Naive B cell (primary cell): Measurements from ENCODE around the gene PEAK1. TPM values are rescaled to one million over a fixed set of nuclear protein-coding genes. Genes with fewer than 3 reads are reported as not detected.

Source experiments
- ATAC-seq, 2 donors: fragments of 150-1000 bp; cut with Tn5 transposase; 2 replicates each; pipeline ENCODE4 v1.10.0; 2021; ENCODE audit warnings: low read depth in 2 of 2, mild to moderate bottlenecking in 2 of 2, moderate library complexity in 2 of 2
- DNase-seq: peaks from one replicate; pipeline ENCODE4 v3.0.0; 2022
- H3K27ac Mint-ChIP-seq, 6 donors: one replicate each; pipeline ENCODE4 v1.8.0; 2020 to 2022; ENCODE audit warnings: mild to moderate bottlenecking in 6 of 6, mixed read lengths in 6 of 6, moderate library complexity in 5 of 6, inconsistent platforms in 2 of 6
- H3K27me3 Mint-ChIP-seq, 3 donors: one replicate each; pipeline ENCODE4 v1.8.0; 2021 to 2022; ENCODE audit warnings: mixed read lengths in 3 of 3, mild to moderate bottlenecking in 1 of 3
- H3K36me3 Mint-ChIP-seq, 2 donors: one replicate each; pipeline ENCODE4 v1.8.0; 2020 to 2022; ENCODE audit warnings: mixed read lengths in 2 of 2, inconsistent platforms in 1 of 2, mild to moderate bottlenecking in 1 of 2
- H3K4me1 Mint-ChIP-seq, 3 donors: one replicate each; pipeline ENCODE4 v1.8.0; 2020 to 2022; ENCODE audit warnings: mixed read lengths in 3 of 3, inconsistent platforms in 1 of 3, mild to moderate bottlenecking in 1 of 3, moderate library complexity in 1 of 3
- H3K4me3 Mint-ChIP-seq, 8 donors: one replicate each; pipeline ENCODE4 v1.8.0; 2020 to 2022; ENCODE audit warnings: mild to moderate bottlenecking in 8 of 8, mixed read lengths in 8 of 8, moderate library complexity in 8 of 8, inconsistent platforms in 2 of 8
- H3K9me3 Mint-ChIP-seq, 7 donors: one replicate each; pipeline ENCODE4 v1.8.0; 2020 to 2022; ENCODE audit warnings: mixed read lengths in 7 of 7, mild to moderate bottlenecking in 5 of 7, inconsistent platforms in 2 of 7, moderate library complexity in 1 of 7
- polyA plus RNA-seq, 6 donors: library from polyadenylated mRNA; unstranded; fragments of 300-500 nt; fragmentation: Illumina TruSeq; gene quantifications; one replicate each; pipeline ENCODE4 v1.2.3, GENCODE V29; 2021; ENCODE audit warnings: low read depth in 6 of 6

The PEAK1 gene
- polyA plus RNA-seq, 6 donors from 2014 or later = 3.4 to 6.2 (median 4.2) TPM; not detected in 1

DNA sequence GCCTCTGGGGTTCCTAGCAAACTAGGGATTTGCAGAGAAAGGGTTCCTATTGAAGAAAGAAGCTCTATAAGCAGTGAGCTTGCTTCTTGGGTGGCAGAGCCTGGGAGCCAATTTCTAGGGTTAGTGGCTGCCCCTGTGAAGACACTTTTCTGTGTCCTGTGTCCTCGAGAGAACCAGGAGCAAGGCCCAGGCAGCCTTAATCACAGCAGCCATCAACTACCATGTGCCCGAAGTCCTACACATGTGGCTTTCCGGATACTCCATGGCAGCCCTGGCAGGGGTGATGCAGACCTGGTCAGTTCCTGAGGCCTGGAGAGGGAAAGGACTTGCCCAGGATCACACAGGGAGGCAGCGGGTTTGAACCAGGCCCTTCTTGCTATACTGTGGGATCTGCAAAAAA is 321.3 kb downstream of the PEAK1 start:
- Mint-ChIP-seq H3K36me3 (no peaks in the 10 kb centered on the region), H3K4me1 (peaks cover 13 to 17% (median 14%) of the 10 kb centered on the region in 3 donors), H3K9me3 (no peaks in the 10 kb centered on the region), H3K4me3 (peak overlapping the region in 1 of 8 donors; percentile 15), H3K27ac (peak overlapping the region in 2 of 6 donors; percentile 33 to 71), H3K27me3 (peaks cover 0 to 5% (median 0%) of the 10 kb centered on the region in 3 donors)
- DNase-seq (no peak), ATAC-seq (no peak)

DNA sequence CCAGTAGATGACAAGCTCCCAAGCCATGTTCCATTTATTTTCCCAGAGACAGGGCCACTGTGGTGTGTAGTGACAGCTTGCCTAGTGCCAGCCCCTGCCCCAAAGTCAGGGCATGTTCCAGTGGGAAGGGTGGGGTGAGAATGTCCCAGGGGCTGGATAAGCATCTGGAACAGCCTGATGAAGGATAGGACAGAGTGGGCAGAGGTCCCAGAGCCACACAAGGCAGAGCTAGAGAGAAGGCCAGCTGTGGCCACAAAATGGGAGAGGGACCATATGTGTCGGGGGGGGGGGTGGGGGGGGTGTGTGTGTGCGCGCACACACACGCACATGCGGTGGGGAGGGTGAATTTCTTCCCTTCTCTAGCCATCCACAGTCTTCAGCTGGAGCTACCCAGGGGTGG is 322.0 kb downstream of the PEAK1 start:
- Mint-ChIP-seq H3K9me3 (no peaks in the 10 kb centered on the region), H3K4me1 (peaks cover 13 to 17% (median 14%) of the 10 kb centered on the region in 3 donors), H3K4me3 (no peak overlapping the region), H3K36me3 (no peaks in the 10 kb centered on the region), H3K27ac (no peak overlapping the region), H3K27me3 (peaks cover 0 to 5% (median 0%) of the 10 kb centered on the region in 3 donors)
- DNase-seq (no peak), ATAC-seq (no peak)

DNA sequence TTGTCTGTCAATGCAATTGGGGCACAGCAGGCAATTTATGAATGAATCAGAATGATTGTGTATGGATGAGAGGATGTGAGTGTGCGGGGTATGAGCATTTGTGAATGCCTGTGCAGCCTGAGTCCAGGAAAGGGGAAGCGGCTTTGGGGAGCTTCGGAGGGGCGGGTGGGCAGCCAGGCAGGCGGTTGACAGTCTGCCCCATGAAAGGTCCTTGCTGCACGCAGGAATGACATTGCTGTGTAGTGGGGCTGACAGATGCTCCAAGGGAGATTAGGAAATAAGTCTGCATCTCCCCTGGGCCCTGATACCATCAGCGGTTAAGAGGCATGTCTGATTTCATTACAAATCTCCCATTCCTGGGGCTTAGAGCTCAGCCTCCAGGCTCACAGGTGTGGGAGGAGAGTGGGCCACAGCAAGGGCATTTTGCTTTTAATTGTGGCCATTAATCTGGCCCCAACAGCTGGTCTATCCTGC is 322.6 kb downstream of the PEAK1 start:
- no peak for ATAC-seq
- Mint-ChIP-seq H3K4me3 (peak overlapping the region in 1 of 8 donors; percentile 20), H3K27me3 (peaks cover 0 to 5% (median 0%) of the 10 kb centered on the region in 3 donors), H3K4me1 (peaks cover 13 to 17% (median 14%) of the 10 kb centered on the region in 3 donors), H3K36me3 (no peaks in the 10 kb centered on the region), H3K9me3 (no peaks in the 10 kb centered on the region), H3K27ac (no peak overlapping the region)
- no peak for DNase-seq

DNA sequence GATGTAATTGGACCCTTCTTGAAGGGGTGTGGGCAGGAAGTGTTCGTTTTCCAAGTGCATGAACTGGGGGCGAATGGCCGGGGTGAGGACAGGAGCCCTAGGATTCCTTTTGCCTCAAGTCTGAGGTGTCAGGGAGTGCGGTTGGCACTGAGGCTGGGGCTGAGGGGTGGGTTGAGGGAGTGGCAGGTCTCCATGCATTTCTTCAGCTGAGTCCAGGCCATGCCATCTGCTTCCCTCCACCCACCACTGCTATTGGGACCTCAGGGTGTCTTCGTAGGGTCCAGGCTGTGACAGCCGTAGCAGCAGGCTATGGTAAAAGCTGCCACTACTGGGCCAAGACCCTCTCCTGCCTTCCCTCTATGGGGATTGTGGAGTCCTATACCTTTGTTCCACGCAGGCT is 323.4 kb downstream of the PEAK1 start:
- peaks cover 0 to 5% (median 0%) of the 10 kb centered on the region in 3 donors for H3K27me3 Mint-ChIP-seq
- DNase-seq (no peak), ATAC-seq (no peak)
- no peak overlapping the region for H3K4me3 Mint-ChIP-seq
- H3K27ac Mint-ChIP-seq = no peak overlapping the region
- no peaks in the 10 kb centered on the region for H3K36me3 Mint-ChIP-seq
- no peaks in the 10 kb centered on the region for H3K9me3 Mint-ChIP-seq
- H3K4me1 Mint-ChIP-seq = peaks cover 13 to 17% (median 14%) of the 10 kb centered on the region in 3 donors

DNA sequence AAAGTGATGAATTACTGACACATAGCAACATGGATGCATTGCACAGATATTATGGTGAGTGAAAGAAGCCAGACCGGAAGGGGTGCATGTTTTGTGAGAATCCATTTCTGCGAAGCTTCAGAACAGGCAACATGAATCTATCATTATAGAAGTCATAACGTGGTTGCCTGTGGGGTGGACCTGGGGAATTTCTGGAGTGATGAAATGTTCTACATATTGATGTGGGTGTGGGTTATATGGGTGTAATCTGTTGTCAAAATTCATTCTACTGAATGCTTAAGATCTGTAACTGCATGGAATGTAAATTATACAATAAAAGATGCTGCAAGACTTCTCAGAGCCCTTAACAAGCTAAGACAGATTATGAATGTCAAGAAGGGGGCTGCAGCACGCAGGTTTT is 323.8 kb downstream of the PEAK1 start:
- H3K4me1 Mint-ChIP-seq = peaks cover 13 to 15% (median 14%) of the 10 kb centered on the region in 3 donors
- ATAC-seq (no peak), DNase-seq (no peak)
- H3K4me3 Mint-ChIP-seq = no peak overlapping the region
- peaks cover 0 to 5% (median 0%) of the 10 kb centered on the region in 3 donors for H3K27me3 Mint-ChIP-seq
- no peaks in the 10 kb centered on the region for H3K36me3 Mint-ChIP-seq
- no peak overlapping the region for H3K27ac Mint-ChIP-seq
- no peaks in the 10 kb centered on the region for H3K9me3 Mint-ChIP-seq

DNA sequence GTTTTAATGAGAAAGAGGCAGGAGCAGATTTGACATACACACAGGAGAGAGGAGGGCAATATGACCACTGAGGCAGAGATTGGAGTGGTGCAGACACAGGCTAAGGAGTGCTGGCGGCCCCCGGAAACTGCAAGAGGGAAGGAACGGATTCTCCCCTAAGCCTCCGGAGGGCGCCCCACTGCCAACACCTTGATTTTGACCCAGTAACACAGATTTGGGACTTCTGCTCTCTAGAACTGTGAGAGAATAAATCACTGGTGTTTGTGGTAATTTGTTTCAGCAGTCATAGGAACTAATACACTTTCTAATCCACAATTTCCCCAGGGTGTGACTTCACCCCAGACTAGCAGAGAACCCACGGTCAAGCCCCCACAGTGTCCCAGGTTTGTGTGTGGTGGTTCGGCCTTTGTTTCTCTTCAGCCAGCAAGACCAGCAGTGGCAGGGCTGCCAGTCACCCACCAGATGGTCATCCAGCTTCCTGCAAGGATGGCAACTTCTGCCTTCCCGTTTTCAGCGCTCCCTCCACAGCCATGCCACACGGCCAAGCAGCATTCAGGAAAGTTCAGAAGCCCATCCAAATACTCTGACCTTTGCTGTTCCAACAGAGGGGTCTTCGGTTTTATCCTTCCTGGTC is 325.4 kb downstream of the PEAK1 start:
- no peak overlapping the region for H3K4me3 Mint-ChIP-seq

DNA sequence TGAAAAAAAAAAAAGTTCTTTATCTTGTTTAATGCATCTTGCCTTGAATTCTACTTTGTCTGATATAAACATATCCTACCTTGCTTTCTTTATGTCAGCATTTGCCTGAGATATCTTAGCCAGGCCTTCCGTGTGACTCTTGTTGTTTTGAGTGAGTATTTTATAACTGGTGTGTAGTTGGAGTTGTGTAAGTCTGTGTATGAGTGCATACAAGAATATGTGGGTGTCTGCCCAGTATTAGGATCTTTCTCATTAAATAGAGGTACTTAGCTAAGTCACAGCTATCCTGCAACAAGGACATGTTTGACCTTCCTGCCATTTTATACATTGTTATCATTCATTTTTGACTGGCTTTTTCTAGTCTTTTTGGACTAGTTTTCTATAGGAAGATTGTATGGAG is 326.5 kb downstream of the PEAK1 start:
- H3K4me1 Mint-ChIP-seq = peaks cover 0 to 4% (median 3%) of the 10 kb centered on the region in 3 donors
- H3K36me3 Mint-ChIP-seq = no peaks in the 10 kb centered on the region
- peaks cover 0 to 2% (median 0%) of the 10 kb centered on the region in 7 donors for H3K9me3 Mint-ChIP-seq
- no peak overlapping the region for H3K4me3 Mint-ChIP-seq
- DNase-seq = no peak
- H3K27ac Mint-ChIP-seq = no peak overlapping the region
- H3K27me3 Mint-ChIP-seq = peaks cover 0 to 5% (median 0%) of the 10 kb centered on the region in 3 donors
- no peak for ATAC-seq

More for the DNA sequence above, 325.4 kb downstream of the PEAK1 start:
- H3K36me3 Mint-ChIP-seq = no peaks in the 10 kb centered on the region
- H3K27me3 Mint-ChIP-seq = peaks cover 0 to 5% (median 0%) of the 10 kb centered on the region in 3 donors
- H3K27ac Mint-ChIP-seq = no peak overlapping the region
- no peak for ATAC-seq
- peaks cover 3 to 6% (median 5%) of the 10 kb centered on the region in 3 donors for H3K4me1 Mint-ChIP-seq
- no peak for DNase-seq
- H3K9me3 Mint-ChIP-seq = peaks cover 0 to 2% (median 0%) of the 10 kb centered on the region in 7 donors

DNA sequence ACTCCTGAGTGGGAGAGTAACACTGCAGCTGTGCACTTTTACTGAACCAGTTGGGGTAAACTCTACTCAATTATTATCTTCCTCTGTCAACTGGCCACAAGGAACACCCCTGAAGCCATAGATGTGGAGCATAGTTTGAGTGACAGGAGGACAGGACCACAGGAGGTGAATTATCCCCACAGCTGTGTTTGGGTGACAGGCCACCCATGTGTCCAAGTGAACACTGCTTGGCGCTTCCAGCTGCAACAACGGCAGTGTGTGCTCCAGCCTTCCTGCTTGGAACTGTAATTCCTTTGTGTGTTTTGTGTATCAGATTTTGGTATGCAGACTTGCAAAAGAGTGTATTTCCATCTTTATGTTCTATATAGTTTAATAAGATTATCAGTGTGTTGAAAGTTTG is 328.8 kb downstream of the PEAK1 start:
- peaks cover 0 to 2% (median 0%) of the 10 kb centered on the region in 3 donors for H3K27me3 Mint-ChIP-seq
- peaks cover 0 to 2% (median 0%) of the 10 kb centered on the region in 7 donors for H3K9me3 Mint-ChIP-seq
- H3K4me3 Mint-ChIP-seq = no peak overlapping the region
- ATAC-seq = no peak
- H3K36me3 Mint-ChIP-seq = no peaks in the 10 kb centered on the region
- H3K4me1 Mint-ChIP-seq = peaks cover 3 to 12% (median 7%) of the 10 kb centered on the region in 3 donors
- no peak overlapping the region for H3K27ac Mint-ChIP-seq
- no peak for DNase-seq

DNA sequence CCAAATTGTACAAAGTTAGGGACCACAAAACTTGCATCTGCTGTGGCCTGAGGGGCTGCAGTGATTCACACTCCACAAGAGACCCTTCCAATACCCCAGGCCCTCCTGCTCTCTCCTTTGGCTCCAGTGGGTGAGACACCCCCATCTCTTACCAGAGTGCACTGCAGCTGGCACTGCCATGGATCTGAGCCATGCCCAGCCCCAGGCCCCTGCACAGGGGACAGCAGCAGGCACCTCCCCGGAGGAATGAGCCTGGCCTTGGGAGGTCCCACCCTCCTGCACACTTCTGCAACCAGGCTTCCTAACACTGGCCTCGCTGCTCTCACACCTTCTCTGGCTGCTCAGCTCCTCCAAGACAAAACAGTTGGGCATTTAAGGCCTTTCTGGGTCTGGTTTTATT is 332.7 kb downstream of the PEAK1 start:
- H3K27ac Mint-ChIP-seq = peak overlapping the region in 2 of 6 donors; percentile 27 to 47
- no peaks in the 10 kb centered on the region for H3K27me3 Mint-ChIP-seq
- DNase-seq = no peak
- H3K9me3 Mint-ChIP-seq = peaks cover 0 to 2% (median 0%) of the 10 kb centered on the region in 7 donors
- no peak overlapping the region for H3K4me3 Mint-ChIP-seq
- H3K36me3 Mint-ChIP-seq = no peaks in the 10 kb centered on the region
- H3K4me1 Mint-ChIP-seq = peaks cover 33 to 49% (median 46%) of the 10 kb centered on the region in 3 donors
- ATAC-seq = no peak

DNA sequence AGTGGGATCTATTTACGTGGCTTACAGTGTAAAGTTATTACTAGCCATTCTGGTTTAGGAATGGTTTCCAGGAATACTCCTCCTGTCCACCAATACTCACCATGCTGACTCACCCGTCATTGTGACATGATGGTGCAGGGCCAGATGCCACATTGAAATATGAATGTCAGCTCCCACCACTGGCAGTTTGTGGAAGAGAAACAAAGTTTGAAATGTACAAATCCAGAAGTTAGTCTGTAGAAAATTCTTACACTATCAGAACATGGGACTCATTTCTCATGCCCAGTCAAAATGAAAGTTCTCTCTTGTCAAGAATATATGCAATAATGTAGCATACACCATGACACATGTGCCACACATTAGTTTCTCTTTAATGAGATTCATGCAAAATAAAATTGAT is 334.6 kb downstream of the PEAK1 start:
- Mint-ChIP-seq H3K4me3 (peak overlapping the region in 4 of 8 donors; percentile 5 to 74 (median 36)), H3K9me3 (peaks cover 0 to 2% (median 0%) of the 10 kb centered on the region in 7 donors), H3K27me3 (no peaks in the 10 kb centered on the region), H3K4me1 (peaks cover 43 to 61% (median 58%) of the 10 kb centered on the region in 3 donors), H3K27ac (peak overlapping the region; percentile 53 to 97 (median 83)), H3K36me3 (no peaks in the 10 kb centered on the region)
- ATAC-seq = no peak
- DNase-seq = no peak

DNA sequence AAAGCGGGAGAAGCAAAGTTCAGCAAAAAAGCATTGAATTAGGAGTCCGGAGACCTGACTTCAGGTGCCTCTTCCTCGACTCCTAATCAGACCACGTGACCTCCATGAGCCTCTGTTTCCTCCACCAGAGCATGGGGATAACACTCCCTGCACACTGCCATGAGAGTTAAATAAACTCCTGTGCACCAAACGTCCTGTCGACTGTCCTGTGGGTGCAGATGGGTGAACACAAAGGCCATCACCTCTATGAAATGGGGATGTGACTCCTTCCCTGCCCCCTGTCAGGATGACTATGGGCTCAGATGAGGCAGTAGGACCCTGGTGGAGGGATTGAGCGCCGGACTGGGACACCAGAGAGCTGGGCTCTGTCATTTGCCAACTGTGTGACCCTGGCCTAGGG is 335.5 kb downstream of the PEAK1 start:
- Mint-ChIP-seq H3K9me3 (no peaks in the 10 kb centered on the region), H3K36me3 (no peaks in the 10 kb centered on the region), H3K27me3 (no peaks in the 10 kb centered on the region), H3K4me1 (peaks cover 43 to 59% (median 58%) of the 10 kb centered on the region in 3 donors), H3K27ac (peak overlapping the region; percentile 76 to 97 (median 90)), H3K4me3 (peak overlapping the region in 6 of 8 donors; percentile 6 to 83 (median 77))
- ATAC-seq (no peak), DNase-seq (no peak)

DNA sequence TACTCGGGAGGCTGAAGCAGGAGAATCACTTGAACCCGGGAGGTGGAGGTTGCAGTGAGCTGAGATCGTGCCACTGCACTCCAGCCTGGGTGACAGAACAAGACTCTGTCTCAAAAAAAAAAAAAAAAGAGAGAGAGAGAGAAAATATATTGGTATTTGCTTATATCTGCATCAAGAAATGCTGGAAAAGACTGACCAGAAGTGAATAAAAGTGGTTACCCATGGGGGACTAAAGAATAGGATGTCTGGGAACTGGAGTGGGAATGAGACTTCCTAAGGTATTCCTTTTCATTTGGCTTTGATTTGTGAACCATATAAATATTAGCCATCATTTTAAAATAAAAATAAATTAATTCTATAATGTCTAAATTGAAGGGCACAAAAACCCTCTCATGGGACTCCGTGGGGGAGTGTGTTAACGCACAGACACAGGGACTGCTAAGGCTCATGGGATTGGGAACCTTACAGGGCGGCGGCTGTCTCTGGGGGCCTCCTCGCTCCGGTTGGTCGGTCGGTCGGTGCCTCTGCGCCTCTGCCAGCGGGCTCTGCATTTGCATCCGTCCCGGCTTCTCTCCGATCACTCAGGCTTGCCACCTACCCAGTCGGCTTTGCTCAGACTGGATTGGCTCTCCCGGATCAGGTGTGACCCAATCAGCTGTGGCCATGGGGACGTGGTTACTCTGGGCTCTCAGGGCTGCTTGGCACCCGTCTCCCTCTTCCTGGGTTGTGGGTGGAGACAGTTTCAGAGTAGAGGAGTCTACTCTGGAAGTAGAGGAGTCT is 336.3 kb downstream of the PEAK1 start:
- H3K36me3 Mint-ChIP-seq = no peaks in the 10 kb centered on the region
- peak overlapping the region; percentile 0 to 83 (median 77) for H3K4me3 Mint-ChIP-seq
- no peaks in the 10 kb centered on the region for H3K27me3 Mint-ChIP-seq
- DNase-seq (peak; percentile 84), ATAC-seq (peak; percentile 96 to 97)
- H3K27ac Mint-ChIP-seq = peak overlapping the region; percentile 79 to 97 (median 92)
- no peaks in the 10 kb centered on the region for H3K9me3 Mint-ChIP-seq
- H3K4me1 Mint-ChIP-seq = peaks cover 43 to 59% (median 58%) of the 10 kb centered on the region in 3 donors

DNA sequence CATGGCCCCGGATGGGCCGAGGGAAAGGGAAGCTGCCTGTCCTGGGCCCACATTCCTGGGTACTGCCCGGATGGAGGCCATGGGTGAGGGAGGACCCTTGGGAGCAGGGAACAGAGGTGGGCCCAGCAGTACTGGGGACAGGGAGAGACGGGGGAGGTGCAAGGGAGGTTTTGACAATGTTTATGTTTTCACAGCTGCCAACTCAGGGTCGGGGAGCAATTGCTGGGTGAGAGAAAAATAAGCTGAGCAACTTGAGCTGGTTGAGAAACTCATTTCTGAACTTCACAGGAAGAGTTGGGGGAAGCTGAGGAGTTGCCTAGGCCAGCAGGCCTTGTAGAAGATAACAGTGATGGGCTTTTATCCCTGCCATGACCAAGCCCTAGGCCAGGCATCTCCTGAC is 337.9 kb downstream of the PEAK1 start:
- ATAC-seq (no peak), DNase-seq (no peak)
- peak overlapping the region in 7 of 8 donors; percentile 24 to 81 (median 52) for H3K4me3 Mint-ChIP-seq
- no peaks in the 10 kb centered on the region for H3K27me3 Mint-ChIP-seq
- H3K36me3 Mint-ChIP-seq = no peaks in the 10 kb centered on the region
- H3K9me3 Mint-ChIP-seq = no peaks in the 10 kb centered on the region
- peak overlapping the region in 5 of 6 donors; percentile 20 to 85 (median 59) for H3K27ac Mint-ChIP-seq
- peaks cover 43 to 55% (median 54%) of the 10 kb centered on the region in 3 donors for H3K4me1 Mint-ChIP-seq
